Endothelial cell of umbilical vein (primary cell): ENCODE measurements around the gene CX3CR1. TPM values are rescaled to one million over a fixed set of nuclear protein-coding genes. Genes with fewer than 3 reads are reported as not detected.

ENCODE experiments used
- BruUV-seq: library from RNA; stranded (reverse); fragments of 400-500 nt; replicated peaks from 2 replicates; lab custom pipeline; 2021; lab: Mats Ljungman, UMichigan
- CTCF ChIA-PET: fragments of 300-600, 350-600 bp; sonication (Branson Sonifier 250); formaldehyde crosslinking; loops from one replicate; lab custom pipeline; 2021; ENCODE audit warnings: antibody characterized with exemption, inconsistent platforms; lab: Charles Lee
- POLR2A ChIA-PET: fragments of 300-600, 350-600 bp; sonication (Branson Sonifier 250); formaldehyde crosslinking; loops from one replicate; lab custom pipeline; 2021; ENCODE audit warnings: antibody characterized with exemption, inconsistent platforms; lab: Charles Lee
- DNase-seq: peaks from one replicate; pipeline ENCODE4 v3.0.0-alpha.2; 2011; ENCODE audit warnings: low read depth, low spot score
- FAIRE-seq: peaks from 2 replicates; lab custom pipeline; 2011; peaks lifted over from hg19 to GRCh38; lab: Jason Lieb, UNC
- H2AFZ ChIP-seq: 2 replicates; pipeline ENCODE4 v1.6.0; 2012; ENCODE audit warnings: low read depth, low read length, control low read depth, inconsistent platforms
- H3K27ac ChIP-seq: 2 replicates; pipeline ENCODE4 v1.5.1; 2011; ENCODE audit warnings: low read depth, mild to moderate bottlenecking, control low read depth, low read length, moderate library complexity; ENCODE audit not compliant: insufficient read depth
- H3K27me3 ChIP-seq, 2 experiments: 2 replicates each; pipeline versions ENCODE4 v1.6.0 to v1.6.1; 2011; ENCODE audit warnings: low read length in 2 of 2, mixed read lengths in 1 of 2; ENCODE audit not compliant: control insufficient read depth in 2 of 2, insufficient read depth in 2 of 2
- H3K36me3 ChIP-seq, 2 experiments: 2 replicates in 1 of 2; 3 replicates in 1 of 2; pipeline ENCODE4 v1.5.1; 2011; ENCODE audit warnings: low read length in 2 of 2, mild to moderate bottlenecking in 1 of 2, moderate library complexity in 1 of 2; ENCODE audit not compliant: control insufficient read depth in 2 of 2, insufficient read depth in 2 of 2; ENCODE audit errors: extremely low read depth in 1 of 2
- H3K4me1 ChIP-seq: 3 replicates; pipeline ENCODE4 v1.5.1; 2011; ENCODE audit warnings: mild to moderate bottlenecking, low read length; ENCODE audit not compliant: control insufficient read depth, insufficient read depth; ENCODE audit errors: extremely low read depth
- H3K4me2 ChIP-seq: 2 replicates; pipeline ENCODE4 v1.6.1; 2011; ENCODE audit warnings: low read length, control low read depth, mixed read lengths; ENCODE audit not compliant: insufficient read depth
- H3K4me3 ChIP-seq, 3 experiments: fragments of 200-600 bp in 1 of 3; sonication (generic), shearing (Covaris generic) in 1 of 3; replicated peaks in 1 of 3; 2 replicates each; pipeline ENCODE4 v1.5.1; 2011 to 2016; ENCODE audit warnings: control low read depth in 3 of 3, low read length in 3 of 3, mild to moderate bottlenecking in 2 of 3, inconsistent platforms in 1 of 3, low read depth in 1 of 3, moderate library complexity in 1 of 3; ENCODE audit not compliant: insufficient read depth in 1 of 3
- H3K79me2 ChIP-seq: 2 replicates; pipeline ENCODE4 v1.6.0; 2012; ENCODE audit warnings: low read length, inconsistent platforms; ENCODE audit not compliant: control insufficient read depth, insufficient read depth
- H3K9ac ChIP-seq: replicated peaks from 2 replicates; pipeline ENCODE3; 2011; ENCODE audit warnings: low read length, control low read depth; ENCODE audit not compliant: insufficient read depth; ENCODE audit errors: extremely low read depth
- H3K9me1 ChIP-seq: replicated peaks from 3 replicates; pipeline ENCODE4 v1.6.0; 2011; ENCODE audit warnings: mild to moderate bottlenecking, low read length; ENCODE audit not compliant: control insufficient read depth, insufficient read depth; ENCODE audit errors: extremely low read depth
- H3K9me3 ChIP-seq: replicated peaks from 2 replicates; pipeline ENCODE4 v1.5.1; 2012; ENCODE audit warnings: low read length, inconsistent platforms; ENCODE audit not compliant: control insufficient read depth, insufficient read depth
- H4K20me1 ChIP-seq: replicated peaks from 2 replicates; pipeline ENCODE3; 2011; ENCODE audit warnings: mild to moderate bottlenecking, low read length; ENCODE audit not compliant: control insufficient read depth, insufficient read depth; ENCODE audit errors: extremely low read depth
- EZH2 ChIP-seq: IDR thresholded peaks from 2 replicates; pipeline ENCODE4 v1.6.1; 2012; ENCODE audit warnings: borderline replicate concordance, low read depth, mild to moderate bottlenecking, moderate library complexity, low read length, inconsistent platforms; ENCODE audit not compliant: severe bottlenecking
- FOS ChIP-seq: IDR thresholded peaks from 2 replicates; pipeline ENCODE4 v1.6.1; 2011; ENCODE audit warnings: mild to moderate bottlenecking, low read length, moderate library complexity, borderline replicate concordance; ENCODE audit not compliant: insufficient read depth
- GATA2 ChIP-seq: IDR thresholded peaks from 2 replicates; pipeline ENCODE4 v1.7.0; 2011; ENCODE audit warnings: low read depth, mild to moderate bottlenecking, moderate library complexity, mixed read lengths, low read length; ENCODE audit not compliant: insufficient read length, insufficient read depth
- JUN ChIP-seq: IDR thresholded peaks from 2 replicates; pipeline ENCODE4 v1.6.1; 2011; ENCODE audit warnings: borderline replicate concordance, low read depth; ENCODE audit not compliant: insufficient read length, insufficient read depth
- MAX ChIP-seq: IDR thresholded peaks from 2 replicates; pipeline ENCODE4 v1.6.1; 2011; ENCODE audit not compliant: insufficient read depth, insufficient read length
- MYC ChIP-seq: IDR thresholded peaks from one replicate; pipeline ENCODE4 v1.6.1; 2011; ENCODE audit warnings: mild to moderate bottlenecking, low read depth, low read length
- POLR2A ChIP-seq: IDR thresholded peaks from 2 replicates; pipeline ENCODE4 v1.6.1; 2012; ENCODE audit warnings: low read depth, mild to moderate bottlenecking, control low read depth, low read length
- POLR2AphosphoS5 ChIP-seq: IDR thresholded peaks from 2 replicates; pipeline ENCODE4 v1.6.1; 2012; ENCODE audit warnings: low read depth, mild to moderate bottlenecking, control low read depth, low read length, moderate library complexity; ENCODE audit not compliant: insufficient read depth
- dilution Hi-C: fragments of 300-500 bp; cut with MboI; formaldehyde crosslinking; loops from one replicate; pipeline ENCODE4 v1.15.0; 2019; ENCODE audit warnings: low sequenced_read_pairs; ENCODE audit not compliant: extremely low pct_ligation_motif_present
- intact Hi-C: fragments of 100-400 bp; cut with micrococcal nuclease; formaldehyde crosslinking; loops from one replicate; pipeline ENCODE4 v1.10.0; 2022
- polyA plus RNA-seq, 4 experiments: library from polyadenylated mRNA; depleted of rRNA in 3 of 4; stranded (reverse) in 3 of 4; unstranded in 1 of 4; fragments of >200 nt; gene quantifications; 2 replicates each; pipeline versions ENCODE4 v1.2.1 to v1.2.3, GENCODE V29; 2011 to 2012; ENCODE audit warnings: missing spikeins in 1 of 4
- total RNA-seq: library from RNA; stranded (reverse); gene quantifications from 2 replicates; pipeline ENCODE4 v1.2.3, GENCODE V29; 2021
- TF ChIP-seq, protein P1 (sequence below), 2 donors: IDR thresholded peaks; 1 replicate in 1 of 2; 2 replicates in 1 of 2; pipeline ENCODE4 v1.5.1; 2011; ENCODE audit warnings: low read length in 2 of 2, mild to moderate bottlenecking in 2 of 2, moderate library complexity in 2 of 2, control low read depth in 1 of 2, inconsistent platforms in 1 of 2, low read depth in 1 of 2; ENCODE audit not compliant: insufficient read depth in 1 of 2; ENCODE audit errors: extremely low read depth in 1 of 2

The CX3CR1 gene
- total and polyA plus RNA-seq, 2 donors (not counting 3 experiments of a cell fraction or from before 2014, with no cell fraction given): not detected

GRCh38 chr3:39292961-39293360 lies 13.1 kb upstream of the CX3CR1 start:
- no peaks in the 10 kb centered on the region for H3K9me3 ChIP-seq
- TF ChIP-seq POLR2AphosphoS5 (no peak), POLR2A (no peak), GATA2 (no peak), EZH2 (no peak), MAX (no peak), MYC (no peak), JUN (no peak), FOS (no peak)
- TF ChIP-seq, protein P1, sequence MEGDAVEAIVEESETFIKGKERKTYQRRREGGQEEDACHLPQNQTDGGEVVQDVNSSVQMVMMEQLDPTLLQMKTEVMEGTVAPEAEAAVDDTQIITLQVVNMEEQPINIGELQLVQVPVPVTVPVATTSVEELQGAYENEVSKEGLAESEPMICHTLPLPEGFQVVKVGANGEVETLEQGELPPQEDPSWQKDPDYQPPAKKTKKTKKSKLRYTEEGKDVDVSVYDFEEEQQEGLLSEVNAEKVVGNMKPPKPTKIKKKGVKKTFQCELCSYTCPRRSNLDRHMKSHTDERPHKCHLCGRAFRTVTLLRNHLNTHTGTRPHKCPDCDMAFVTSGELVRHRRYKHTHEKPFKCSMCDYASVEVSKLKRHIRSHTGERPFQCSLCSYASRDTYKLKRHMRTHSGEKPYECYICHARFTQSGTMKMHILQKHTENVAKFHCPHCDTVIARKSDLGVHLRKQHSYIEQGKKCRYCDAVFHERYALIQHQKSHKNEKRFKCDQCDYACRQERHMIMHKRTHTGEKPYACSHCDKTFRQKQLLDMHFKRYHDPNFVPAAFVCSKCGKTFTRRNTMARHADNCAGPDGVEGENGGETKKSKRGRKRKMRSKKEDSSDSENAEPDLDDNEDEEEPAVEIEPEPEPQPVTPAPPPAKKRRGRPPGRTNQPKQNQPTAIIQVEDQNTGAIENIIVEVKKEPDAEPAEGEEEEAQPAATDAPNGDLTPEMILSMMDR (IDR thresholded peaks at IDR 0.05; ENCODE audit: extremely low read depth in 1 of 2, insufficient read depth in 1 of 2, low read depth in 1 of 2, low read length in 2 of 2): no peak
- no peak for FAIRE-seq
- no peak overlapping the region for H3K4me3 ChIP-seq
- no peaks in the 10 kb centered on the region for H4K20me1 ChIP-seq
- dilution Hi-C loops (no loop called here), intact Hi-C loops (loop anchor here (1.0 kb wide), 2 partner anchors 85 to 104 kb away; no protein-coding TSS in a partner anchor)
- DNase-seq: no peak
- no peaks in the 10 kb centered on the region for H3K36me3 ChIP-seq
- H3K27ac ChIP-seq: no peak overlapping the region
- BruUV-seq: no TSS peak
- no peaks in the 10 kb centered on the region for H3K9me1 ChIP-seq
- POLR2A ChIA-PET: no interaction called here
- no peaks in the 10 kb centered on the region for H3K4me1 ChIP-seq
- no peak overlapping the region for H3K9ac ChIP-seq
- no peak overlapping the region for H3K4me2 ChIP-seq
- H3K79me2 ChIP-seq: no peaks in the 10 kb centered on the region
- no peak overlapping the region for H2AFZ ChIP-seq
- CTCF ChIA-PET: interaction anchor here (1.0 to 11.4 kb wide), 17 partner anchors 12 to 427 kb away, joined by 3 to 449 read pairs (median 14); partner anchors contain the start of genes CX3CR1, GORASP1, TTC21A and XIRP1
- H3K27me3 ChIP-seq: no peaks in the 10 kb centered on the region
